GM04504 (cell line): ENCODE results near the gene BRWD1.
A peak's percentile ranks its signal among the peaks of the same experiment; 100 is the strongest.

Experiments used
- DNase-seq: peaks from one replicate; pipeline ENCODE4 v3.0.0-alpha.2; 2012; ENCODE audit warnings: low read depth

The BRWD1 gene

GRCh38 chr21:39313571-39314142, at the start of gene BRWD1:
BRWD1 (minus strand) TSS chr21:39313632; CDS start chr21:39313491, 141 bp downstream.
- peak; percentile 72 for DNase-seq

GRCh38 chr21:39362733-39363132, 49.3 kb upstream of the BRWD1 start:
- DNase-seq = no peak

DNA sequence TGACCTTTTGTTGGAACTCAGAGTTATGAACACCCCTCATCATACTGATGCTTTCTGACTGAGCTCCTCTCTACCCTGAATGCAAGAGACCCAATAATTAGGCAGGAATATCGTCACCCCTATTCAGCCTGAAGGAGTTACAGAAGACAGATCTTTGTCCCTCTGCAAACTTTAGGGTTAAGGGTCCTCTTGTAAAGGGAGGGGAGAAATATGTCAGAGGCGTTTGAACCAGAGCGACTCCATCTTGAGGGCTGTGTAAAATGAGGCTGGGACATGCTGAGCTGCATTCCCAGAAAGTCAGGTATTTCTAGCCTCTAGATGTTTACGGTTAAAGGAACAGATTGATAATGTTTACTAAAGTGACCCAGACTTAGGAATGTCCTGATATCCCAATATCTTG, 46.0 kb upstream of the BRWD1 start:
- no peak for DNase-seq

GRCh38 chr21:39353295-39353694, 39.9 kb upstream of the BRWD1 start:
- no peak for DNase-seq

GRCh38 chr21:39350094-39351005, 36.9 kb upstream of the BRWD1 start:
- DNase-seq = no peak

DNA sequence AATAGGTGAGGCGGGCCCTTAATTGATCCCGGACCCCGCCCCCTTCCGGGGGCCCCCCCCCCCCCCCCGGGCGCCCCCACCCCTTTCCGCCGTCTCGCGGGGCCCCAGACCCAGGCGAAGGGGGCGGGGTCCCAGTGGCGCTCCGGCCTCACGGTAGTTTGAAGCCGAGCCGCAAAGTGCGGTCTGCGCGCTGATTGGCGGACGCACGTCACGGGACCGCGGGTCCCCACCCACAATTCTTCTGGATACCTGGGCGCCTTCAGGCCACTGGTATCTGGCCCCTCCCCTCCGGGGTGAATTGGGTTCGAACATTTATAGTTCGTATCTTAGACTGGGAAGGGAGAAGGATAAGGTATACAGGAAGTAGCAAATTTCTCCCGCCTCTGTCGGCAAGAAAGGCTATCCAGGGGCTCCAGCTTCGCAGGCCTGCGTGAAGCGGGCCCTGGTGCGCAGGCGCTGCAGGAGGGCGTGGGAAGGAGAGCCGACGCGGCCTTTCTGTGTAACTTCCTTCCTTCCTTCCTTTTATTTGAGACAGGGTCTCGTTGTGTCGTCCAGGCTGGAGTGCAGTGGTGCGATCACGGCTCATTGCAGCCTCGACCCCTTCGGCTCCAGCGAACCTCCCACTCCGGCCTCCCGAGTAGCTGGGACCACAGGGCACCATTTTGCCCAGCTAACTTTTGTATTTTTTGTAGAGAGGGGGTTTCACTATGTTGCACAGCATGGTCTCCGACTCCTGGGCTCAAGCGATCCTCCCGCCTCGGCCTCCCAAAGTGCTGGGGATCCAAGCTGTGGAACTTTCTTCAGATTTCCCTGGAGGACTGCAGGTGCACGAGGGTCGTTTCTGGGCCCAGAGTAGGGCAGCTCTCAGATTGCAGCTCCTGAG, 36.0 kb upstream of the BRWD1 start:
- peak; percentile 76 for DNase-seq

DNA sequence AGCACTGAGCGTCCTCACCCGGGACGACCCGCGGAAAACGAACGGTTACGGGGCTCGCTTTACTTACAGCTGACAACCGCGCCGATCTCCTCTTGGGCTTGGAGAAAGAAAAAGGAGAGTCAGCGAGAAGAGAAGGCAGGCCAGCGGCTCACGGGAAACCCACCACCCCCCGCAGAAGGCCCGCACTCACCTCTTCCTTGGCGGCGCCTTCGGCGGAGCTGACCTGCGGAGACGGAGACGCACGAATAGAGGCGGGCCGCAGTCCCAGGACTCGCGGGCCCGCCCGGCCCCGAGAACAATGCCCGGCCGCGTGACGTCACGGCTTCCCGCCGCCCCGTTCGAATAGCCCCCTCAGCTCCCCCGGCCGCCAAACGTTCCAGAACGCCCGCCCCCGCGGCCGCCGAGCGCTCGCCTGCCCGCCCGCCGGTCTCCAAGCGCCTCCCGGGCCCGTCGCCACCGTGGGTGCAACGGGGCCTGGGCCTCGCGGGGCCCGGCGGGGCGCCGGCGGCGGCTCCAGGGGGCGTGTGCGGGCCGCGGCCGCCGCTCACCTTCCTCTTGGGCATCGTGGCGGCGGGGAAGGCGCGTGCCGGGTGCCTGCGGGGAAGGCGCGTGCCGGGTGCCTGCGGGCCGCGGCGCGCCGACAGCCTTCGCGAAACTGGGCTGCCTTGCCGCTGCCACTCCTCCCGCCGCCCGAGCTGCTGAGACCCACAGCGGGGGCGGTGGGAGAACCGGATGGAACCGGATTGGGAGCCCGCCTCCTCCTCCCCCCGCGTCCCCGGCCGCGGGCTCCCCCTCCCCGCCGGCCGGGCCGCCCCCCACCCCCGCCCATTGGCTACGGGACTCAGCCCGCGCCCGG, 35.2 kb upstream of the BRWD1 start, which contains the start of gene HMGN1:
TSS of gene HMGN1 (minus strand) at position 734 of the 856 bp plus-strand sequence. CDS start at position 563, 171 bp downstream.
- peak; percentile 74 for DNase-seq

DNA sequence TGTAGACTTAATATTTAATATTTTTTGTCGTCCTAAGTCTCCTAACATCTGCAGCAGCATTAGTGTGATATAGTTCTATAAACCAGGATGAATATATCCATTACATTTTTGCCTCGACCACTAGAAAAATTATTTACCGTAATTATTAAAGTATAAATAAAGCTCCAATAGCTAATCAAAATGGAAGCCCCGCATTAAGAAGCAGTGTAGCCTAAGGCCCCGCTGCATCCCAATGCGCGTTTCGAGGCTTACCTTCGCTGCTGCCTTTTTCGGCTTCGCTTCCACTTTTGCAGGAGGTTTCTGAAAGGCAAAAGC, 34.6 kb upstream of the BRWD1 start:
- DNase-seq = no peak

DNA sequence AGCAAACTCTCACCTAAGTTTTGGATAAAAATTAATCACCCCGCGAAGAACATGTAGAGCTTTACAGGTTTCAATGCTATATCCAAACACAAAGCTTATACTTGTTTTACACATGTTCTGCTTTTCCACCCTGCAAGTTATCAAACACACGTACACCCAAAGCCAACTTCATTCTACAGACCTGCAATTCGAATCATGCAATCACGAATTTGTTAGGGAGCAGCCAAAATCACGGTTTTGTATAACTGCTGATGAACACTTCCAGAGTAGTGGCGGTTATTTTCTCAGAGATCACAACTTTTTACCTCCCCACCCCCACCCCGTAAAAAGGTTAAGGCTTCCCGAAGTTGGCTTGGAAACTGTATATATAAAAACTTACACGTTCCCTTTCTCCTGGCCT, 34.1 kb upstream of the BRWD1 start:
- DNase-seq = no peak

DNA sequence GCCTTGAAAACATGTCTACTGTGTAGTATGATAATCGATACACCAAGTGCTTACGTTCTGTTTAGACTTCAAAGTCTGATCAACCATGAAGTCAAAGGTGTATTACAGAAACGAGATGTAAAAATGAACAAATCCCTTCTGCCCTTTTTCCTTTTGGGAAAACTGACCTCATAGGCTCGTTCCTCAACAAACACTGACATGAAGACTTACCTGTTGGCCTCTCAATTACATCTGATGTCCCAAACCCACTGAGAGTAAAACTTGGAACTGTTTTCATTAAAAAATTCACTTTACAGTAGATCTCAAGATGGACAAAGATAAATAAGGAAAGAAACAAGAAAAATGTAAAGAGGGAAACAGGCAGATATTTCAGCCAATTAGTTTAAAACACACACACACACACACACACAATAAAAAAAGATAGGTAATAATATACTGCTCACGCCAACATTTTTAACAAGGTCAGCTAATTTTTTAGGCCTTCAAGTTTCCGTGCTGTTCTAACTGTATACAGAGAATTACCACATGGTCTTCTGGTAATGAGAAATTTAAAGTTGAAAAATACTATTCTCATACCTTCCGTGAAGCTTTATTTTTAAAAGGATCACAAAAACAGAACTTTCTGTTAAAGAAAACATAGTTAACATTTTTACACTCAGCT, 33.4 kb upstream of the BRWD1 start:
- DNase-seq = no peak

GRCh38 chr21:39346206-39346605, 32.8 kb upstream of the BRWD1 start:
- no peak for DNase-seq

- no peak for DNase-seq
Observed at GRCh38 chr21:39345440-39345839, 32.0 kb upstream of the BRWD1 start.

DNA sequence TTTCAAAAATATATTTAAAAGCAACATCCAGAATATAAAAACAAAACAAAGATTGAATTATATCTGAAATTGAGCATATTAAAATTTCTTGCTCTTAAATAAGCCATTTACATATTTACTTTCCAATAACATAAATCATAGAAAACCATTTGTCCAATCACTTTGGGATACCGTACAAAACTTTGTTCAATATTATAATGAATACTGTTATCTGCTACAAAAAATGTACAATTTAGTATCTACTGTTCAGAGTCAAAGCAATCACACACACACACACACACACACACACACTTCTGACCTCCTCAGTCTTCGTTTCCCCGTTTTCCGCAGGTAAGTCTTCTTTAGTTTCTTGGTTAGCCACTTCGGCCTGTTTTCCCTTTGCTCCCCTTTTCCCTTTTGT, 31.4 kb upstream of the BRWD1 start:
- no peak for DNase-seq

DNA sequence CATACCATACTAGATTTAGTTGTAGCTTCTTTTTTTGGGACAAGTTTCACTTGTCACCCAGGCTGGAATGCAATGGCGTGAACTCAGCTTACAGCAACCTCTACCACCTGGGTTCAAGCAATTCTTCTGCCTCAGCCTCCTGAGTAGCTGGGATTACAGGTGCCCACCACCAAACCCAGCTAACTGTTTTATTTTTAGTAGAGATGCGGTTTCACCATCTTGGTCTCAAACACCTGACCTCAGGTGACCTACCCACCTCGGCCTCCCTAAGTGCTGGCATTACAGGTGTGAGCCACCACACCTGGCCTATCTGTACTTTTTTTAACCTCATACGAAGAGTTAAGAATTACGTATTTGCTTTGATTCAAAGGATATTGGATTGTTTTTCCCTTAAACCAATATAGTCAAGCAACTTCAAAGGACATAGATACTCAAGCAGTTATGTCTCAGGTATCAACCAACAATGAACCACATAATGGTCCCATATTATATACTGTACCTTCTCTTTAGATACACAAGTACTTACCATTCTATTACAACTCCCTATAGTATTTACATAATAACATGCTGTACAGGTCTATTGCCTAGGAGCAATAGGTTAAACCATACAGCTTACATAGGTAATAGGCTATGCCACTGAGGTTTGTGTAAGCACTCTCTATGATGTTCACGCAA, 28.0 kb upstream of the BRWD1 start:
- no peak for DNase-seq

DNA sequence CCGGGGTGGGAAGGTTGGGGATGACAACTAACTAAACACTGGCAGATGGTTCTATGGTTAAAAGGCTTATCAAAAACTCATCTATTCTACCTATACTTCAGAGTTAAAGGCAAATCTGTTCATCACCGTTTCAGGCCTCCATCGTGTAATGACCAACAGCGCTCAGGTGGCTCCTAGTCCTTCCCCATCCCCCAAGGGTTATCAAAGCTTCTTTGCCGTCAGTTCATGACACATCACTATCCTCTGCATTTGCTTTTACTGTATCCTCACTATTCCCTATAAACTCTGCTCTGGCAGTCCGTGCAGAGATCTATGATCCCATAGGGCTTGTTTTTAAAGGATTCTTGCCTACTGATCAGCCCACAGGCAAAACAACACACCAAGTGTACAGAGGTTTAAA, 27.3 kb upstream of the BRWD1 start:
- no peak for DNase-seq

DNA sequence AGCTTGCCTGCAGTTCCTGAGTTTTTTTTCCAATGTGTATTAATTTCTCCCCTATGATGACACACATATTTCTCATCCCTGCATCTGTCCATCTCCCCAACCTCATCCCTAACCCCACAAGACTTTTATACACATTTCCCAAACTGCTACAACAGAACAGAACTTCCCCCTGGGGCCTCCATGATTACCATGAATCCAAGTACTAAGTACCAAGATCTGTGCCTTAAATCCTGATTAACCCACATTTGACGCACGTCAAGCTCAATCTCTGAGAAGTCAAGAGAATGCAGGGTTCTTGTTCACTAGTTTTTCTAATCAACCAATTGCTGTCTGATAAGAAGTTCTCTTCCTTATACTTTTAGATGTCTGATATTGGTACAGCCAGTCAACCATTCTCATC, 25.8 kb upstream of the BRWD1 start:
- DNase-seq = no peak

GRCh38 chr21:39336457-39337008, 23.1 kb upstream of the BRWD1 start:
- DNase-seq = no peak

DNA sequence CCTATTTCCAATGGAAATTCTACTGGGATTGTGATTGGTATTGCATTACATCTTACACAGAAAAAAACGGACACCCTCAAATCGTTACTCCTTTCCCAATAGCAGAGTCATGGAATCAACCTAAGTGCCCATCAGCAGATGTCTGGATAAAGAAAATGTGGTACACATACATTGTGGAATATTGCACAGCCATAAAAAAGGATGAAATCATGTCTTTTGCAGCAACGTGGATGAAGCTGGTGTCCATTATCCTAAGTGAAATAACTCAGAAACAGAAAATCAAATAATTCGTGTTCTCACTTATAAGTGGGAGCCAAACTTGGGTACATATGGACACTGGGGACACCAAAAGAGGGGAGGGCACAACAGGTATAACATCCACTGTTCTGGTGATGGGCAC, 21.2 kb upstream of the BRWD1 start:
- no peak for DNase-seq

- no peak for DNase-seq
Observed at GRCh38 chr21:39332175-39332574, 18.7 kb upstream of the BRWD1 start.

DNA sequence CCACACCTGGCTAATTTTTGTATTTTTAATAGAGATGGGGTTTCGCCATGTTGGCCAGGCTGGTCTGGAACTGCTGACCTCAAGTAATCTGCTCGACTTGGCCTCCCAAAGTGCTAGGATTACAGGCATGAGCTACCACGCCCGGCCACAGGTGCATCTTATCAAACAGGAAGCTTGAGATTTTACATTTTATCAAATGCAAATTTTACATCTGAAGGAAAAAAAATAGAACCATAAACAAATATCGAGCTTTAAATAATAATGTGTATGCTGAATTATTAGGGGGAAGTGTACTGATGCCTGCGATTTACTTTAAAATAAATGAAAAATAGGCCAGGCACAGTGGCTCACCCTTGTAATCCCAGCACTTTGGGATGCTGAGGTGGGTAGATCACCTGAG, 16.6 kb upstream of the BRWD1 start:
- DNase-seq = no peak
